D721Med (cell line): ENCODE measurements around the gene PEX11G.

Experiments
- DNase-seq: peaks from one replicate; pipeline ENCODE4 v3.0.0; 2011; ENCODE audit warnings: low spot score; ENCODE audit not compliant: insufficient read length
- FAIRE-seq: peaks from 2 replicates; lab custom pipeline; 2011; peaks lifted over from hg19 to GRCh38; lab: Jason Lieb, UNC
- TF ChIP-seq, protein P1 (sequence below): IDR thresholded peaks from 2 replicates; pipeline ENCODE4 v1.5.1; 2012; ENCODE audit warnings: mild to moderate bottlenecking, control low read depth; ENCODE audit not compliant: insufficient read depth; ENCODE audit errors: missing control alignments

PEX11G gene

DNA sequence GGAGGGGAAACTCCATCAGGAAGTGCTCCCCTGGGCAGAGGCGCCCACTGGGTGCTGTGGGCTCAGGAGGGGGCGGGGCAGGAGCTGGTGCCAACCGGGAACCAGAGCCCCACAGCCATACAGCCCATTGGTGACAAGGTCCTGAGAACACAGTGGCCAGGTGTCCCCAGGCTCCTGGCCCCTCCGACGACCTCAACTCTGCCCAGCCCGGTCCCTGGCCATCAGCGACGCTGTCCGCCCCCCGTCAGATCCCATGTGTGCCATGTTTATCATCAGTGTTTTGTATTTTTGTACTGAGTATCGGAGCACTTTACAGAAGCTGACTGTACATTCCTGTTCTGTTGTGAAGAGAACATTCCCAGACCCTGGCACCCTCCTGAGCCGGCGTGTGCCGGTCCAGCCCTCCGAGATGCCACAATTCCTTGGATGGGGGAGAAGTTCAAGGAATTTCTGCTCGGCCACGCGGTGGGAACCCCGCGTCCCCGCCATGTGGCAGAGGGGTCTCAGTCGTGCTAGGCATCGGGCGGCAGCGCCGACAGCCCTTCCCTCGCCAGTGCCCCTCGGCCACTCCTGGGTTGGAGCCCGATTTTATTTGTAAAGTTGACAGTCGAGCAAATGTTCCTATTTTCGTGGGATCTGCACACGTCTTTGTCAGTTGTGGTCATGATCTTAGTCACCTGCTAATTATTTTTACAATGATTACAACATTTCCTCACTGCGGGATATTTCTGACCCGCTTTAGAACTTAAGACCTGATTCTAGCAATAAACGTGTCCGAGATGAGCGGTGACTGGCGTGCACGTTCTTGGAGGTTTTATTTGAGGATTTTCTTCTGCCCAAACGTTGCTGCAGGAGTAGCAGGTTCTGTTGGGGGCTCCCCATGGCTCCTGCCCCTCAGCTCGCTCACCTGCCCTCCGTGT, 16.9 kb downstream of the PEX11G start:
- FAIRE-seq, result no peak
- TF ChIP-seq, protein P1, sequence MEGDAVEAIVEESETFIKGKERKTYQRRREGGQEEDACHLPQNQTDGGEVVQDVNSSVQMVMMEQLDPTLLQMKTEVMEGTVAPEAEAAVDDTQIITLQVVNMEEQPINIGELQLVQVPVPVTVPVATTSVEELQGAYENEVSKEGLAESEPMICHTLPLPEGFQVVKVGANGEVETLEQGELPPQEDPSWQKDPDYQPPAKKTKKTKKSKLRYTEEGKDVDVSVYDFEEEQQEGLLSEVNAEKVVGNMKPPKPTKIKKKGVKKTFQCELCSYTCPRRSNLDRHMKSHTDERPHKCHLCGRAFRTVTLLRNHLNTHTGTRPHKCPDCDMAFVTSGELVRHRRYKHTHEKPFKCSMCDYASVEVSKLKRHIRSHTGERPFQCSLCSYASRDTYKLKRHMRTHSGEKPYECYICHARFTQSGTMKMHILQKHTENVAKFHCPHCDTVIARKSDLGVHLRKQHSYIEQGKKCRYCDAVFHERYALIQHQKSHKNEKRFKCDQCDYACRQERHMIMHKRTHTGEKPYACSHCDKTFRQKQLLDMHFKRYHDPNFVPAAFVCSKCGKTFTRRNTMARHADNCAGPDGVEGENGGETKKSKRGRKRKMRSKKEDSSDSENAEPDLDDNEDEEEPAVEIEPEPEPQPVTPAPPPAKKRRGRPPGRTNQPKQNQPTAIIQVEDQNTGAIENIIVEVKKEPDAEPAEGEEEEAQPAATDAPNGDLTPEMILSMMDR, result no peak
- DNase-seq, result no peak

GRCh38 chr19:7470540-7471305, 18.1 kb downstream of the PEX11G start:
- FAIRE-seq (no peak), DNase-seq (no peak)
- TF ChIP-seq, protein P1, result no peak

GRCh38 chr19:7469669-7470285, 19.1 kb downstream of the PEX11G start:
- DNase-seq (no peak), FAIRE-seq (no peak)
- TF ChIP-seq, protein P1, result no peak

- DNase-seq, result no peak
- FAIRE-seq, result no peak
- TF ChIP-seq, protein P1, result no peak
These were observed 20.0 kb downstream of the PEX11G start for GRCh38 chr19:7468840-7469239.

DNA sequence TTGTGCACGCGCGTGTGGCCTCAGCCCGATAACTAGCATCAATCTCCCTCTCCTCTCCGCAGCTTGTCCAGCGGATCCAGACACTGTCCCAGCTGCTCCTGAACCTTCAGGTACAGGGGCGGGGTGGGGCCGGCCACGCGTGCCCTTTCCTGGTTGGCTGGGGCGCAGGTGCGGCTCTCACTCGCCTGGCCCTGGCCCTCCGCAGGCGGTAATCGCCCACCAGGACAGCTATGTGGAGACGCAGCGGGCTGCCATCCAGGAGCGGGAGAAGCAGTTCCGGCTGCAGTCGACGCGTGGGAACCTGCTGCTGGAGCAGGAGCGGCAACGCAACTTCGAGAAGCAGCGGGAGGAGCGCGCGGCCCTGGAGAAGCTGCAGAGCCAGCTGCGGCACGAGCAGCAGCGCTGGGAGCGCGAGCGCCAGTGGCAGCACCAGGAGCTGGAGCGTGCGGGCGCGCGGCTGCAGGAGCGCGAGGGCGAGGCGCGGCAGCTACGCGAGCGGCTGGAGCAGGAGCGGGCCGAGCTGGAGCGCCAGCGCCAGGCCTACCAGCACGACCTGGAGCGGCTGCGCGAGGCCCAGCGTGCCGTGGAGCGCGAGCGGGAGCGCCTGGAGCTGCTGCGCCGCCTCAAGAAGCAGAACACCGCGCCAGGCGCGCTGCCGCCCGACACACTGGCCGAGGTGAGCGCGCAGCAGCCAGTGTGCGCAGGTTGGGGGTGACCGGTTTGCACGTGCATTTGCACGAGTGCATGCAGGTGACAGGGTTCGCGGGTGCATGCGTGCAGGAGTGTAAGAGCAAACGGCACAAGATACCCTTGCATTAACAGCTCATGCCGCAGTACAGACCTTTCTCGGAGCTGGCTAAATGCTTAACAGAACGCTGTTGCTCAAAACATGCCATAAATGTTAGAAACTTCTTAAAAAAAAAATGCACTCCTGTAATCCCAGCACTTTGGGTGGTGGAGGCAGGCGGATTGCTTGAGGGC, 21.5 kb downstream of the PEX11G start:
- DNase-seq (no peak), FAIRE-seq (no peak)
- TF ChIP-seq, protein P1, result no peak

DNA sequence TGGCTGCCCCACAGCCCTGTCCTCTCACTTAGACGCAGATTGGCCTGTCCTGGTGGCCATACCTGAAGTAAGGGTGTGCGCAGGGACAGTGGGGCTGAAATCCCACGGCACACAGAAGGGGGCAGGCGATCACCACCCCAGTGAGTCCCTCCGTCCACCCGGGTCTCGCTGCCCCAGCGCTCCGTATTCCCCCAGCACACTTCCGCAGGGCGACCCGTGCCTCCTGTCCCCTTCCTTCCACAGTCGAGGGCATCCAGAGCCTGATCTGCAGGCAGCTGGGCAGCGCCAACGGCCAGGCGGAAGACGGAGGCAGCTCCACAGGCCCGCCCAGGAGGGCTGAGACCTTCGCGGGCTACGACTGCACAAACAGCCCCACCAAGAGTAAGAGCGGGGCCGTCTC, 25.3 kb downstream of the PEX11G start:
- no peak for DNase-seq
- FAIRE-seq, result no peak
- TF ChIP-seq, protein P1, result no peak
